HCT116 (cell line): ENCODE measurements around the gene DYNLT2.

Experiments
- ATF3 ChIP-seq: IDR thresholded peaks from 2 replicates; pipeline ENCODE4 v1.6.1; 2012
- CTCF ChIP-seq, 3 experiments: fragments of 200-600 bp in 1 of 3; sonication (generic) in 1 of 3; IDR thresholded peaks in 2 of 3; conservative IDR thresholded peaks in 1 of 3; 2 replicates each; pipeline ENCODE4 v1.5.1; 2012 to 2017; ENCODE audit warnings: low read depth in 2 of 3, low read length in 2 of 3, antibody characterized with exemption in 1 of 3, borderline replicate concordance in 1 of 3, control low read depth in 1 of 3, mild to moderate bottlenecking in 1 of 3, mixed read lengths in 1 of 3, mixed run types in 1 of 3, moderate library complexity in 1 of 3; ENCODE audit not compliant: insufficient read depth in 1 of 3
- ELF1 ChIP-seq: IDR thresholded peaks from 2 replicates; pipeline ENCODE4 v1.6.1; 2012; ENCODE audit warnings: low read depth, borderline replicate concordance
- EZH2 ChIP-seq: fragments of 200-600 bp; sonication (generic); IDR thresholded peaks from 2 replicates; pipeline ENCODE4 v1.6.1; 2017; ENCODE audit warnings: antibody characterized with exemption, mixed run types
- EZH2phosphoT487 ChIP-seq: fragments of 200-600 bp; IDR thresholded peaks from 2 replicates; pipeline ENCODE4 v1.6.1; 2018; ENCODE audit warnings: antibody characterized with exemption, borderline replicate concordance
- JUND ChIP-seq: IDR thresholded peaks from 2 replicates; pipeline ENCODE4 v1.6.1; 2012
- POLR2A ChIP-seq: IDR thresholded peaks from 2 replicates; pipeline ENCODE4 v1.7.0; 2011; ENCODE audit warnings: borderline replicate concordance; ENCODE audit not compliant: insufficient read depth, insufficient read length; ENCODE audit errors: extremely low read depth
- POLR2AphosphoS5 ChIP-seq: IDR thresholded peaks from 2 replicates; pipeline ENCODE4 v1.6.1; 2011; ENCODE audit warnings: mild to moderate bottlenecking, low read depth, low read length, moderate library complexity
- REST ChIP-seq: IDR thresholded peaks from 2 replicates; pipeline ENCODE4 v1.6.1; 2012; ENCODE audit warnings: low read depth
- SP1 ChIP-seq: IDR thresholded peaks from 2 replicates; pipeline ENCODE4 v1.6.1; 2012; ENCODE audit warnings: low read depth

DNA sequence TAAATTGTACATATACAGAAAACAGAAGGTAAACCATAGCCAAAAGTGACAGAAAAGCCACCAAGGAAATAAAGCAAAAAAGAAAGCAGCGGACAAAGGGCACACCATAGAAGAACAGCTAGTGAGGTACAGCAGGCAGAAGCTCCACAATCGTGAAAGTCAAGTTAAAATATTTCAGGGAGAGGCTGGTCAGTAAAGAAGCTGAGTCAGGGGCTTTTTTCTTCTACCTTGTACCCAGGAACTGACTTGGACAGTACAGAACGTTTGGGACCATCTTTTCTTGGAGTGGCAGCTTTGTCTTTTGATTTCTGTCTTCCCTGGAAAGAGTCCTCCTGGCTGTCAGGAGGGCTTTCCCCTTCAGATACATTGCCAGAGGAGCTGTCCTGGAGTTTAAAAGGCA lies 41.4 kb downstream of the DYNLT2 start:
- no peak for TF ChIP-seq ELF1
- TF ChIP-seq POLR2AphosphoS5: no peak
- TF ChIP-seq CTCF (IDR thresholded peaks at IDR 0.05 in 2 of 3, conservative IDR thresholded peaks at IDR 0.05 in 1 of 3; ENCODE audit: borderline replicate concordance in 1 of 3, insufficient read depth in 1 of 3, low read depth in 2 of 3, low read length in 2 of 3): no peak
- no peak for TF ChIP-seq ATF3
- no peak for TF ChIP-seq EZH2
- no peak for TF ChIP-seq JUND
- TF ChIP-seq SP1: no peak
- TF ChIP-seq POLR2A: no peak
- no peak for TF ChIP-seq EZH2phosphoT487
- TF ChIP-seq REST: no peak
